NCI-H2227 (cell line): ENCODE data around the gene SYMPK.
"Not testable (repeated sequence)": the region's sequence is repeated elsewhere in the genome, so short reads cannot be mapped to it uniquely, and the experiment has no call there.

Experiments
- DNase-seq: peaks from one replicate; lab custom pipeline; 2025; ENCODE audit not compliant: unreplicated experiment; lab: John Stamatoyannopoulos, UW

The SYMPK gene

GRCh38 chr19:45870798-45871197 lies 7.9 kb upstream of the SYMPK start:
- DNase-seq, result no peak

GRCh38 chr19:45867241-45867640 lies 4.3 kb upstream of the SYMPK start:
- not testable (repeated sequence) for DNase-seq

DNA sequence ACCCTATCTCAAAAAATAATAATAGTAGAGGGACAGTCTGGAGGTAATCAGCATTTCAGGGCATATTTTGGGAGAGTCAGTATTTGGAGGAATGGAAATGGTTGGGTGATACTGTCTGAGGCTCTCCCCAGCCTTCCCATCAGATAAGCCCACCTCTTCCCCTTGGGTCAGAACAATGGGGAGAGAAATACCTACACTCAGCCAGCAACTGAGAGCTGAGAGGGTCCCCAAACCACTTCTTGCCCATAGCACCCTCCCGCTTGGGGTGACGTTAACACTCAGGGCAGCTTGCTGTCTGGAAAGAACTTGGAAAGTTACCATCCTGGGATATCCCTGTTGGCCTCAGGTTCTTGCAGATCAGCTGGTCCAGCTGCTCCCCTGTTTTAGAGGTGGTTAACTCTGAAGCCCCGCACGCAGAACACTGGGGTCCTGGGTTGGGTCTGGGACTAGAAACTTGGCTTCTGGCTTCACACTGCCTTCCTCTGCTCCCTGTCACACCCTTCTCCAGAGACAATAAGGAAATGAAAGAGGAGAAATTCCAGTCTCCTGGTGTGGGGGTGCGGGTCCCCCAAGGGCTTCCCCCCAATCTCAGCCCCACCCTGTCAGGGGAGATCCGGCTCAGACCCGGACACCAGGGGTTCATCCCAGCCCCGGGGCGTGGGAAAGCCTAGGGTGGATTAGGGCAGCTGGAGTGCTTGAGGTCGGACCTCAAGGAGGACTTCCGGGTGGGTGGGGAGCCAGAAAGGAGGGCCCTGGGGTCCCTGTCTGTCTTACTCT lies 3.6 kb upstream of the SYMPK start:
- no peak for DNase-seq

DNA sequence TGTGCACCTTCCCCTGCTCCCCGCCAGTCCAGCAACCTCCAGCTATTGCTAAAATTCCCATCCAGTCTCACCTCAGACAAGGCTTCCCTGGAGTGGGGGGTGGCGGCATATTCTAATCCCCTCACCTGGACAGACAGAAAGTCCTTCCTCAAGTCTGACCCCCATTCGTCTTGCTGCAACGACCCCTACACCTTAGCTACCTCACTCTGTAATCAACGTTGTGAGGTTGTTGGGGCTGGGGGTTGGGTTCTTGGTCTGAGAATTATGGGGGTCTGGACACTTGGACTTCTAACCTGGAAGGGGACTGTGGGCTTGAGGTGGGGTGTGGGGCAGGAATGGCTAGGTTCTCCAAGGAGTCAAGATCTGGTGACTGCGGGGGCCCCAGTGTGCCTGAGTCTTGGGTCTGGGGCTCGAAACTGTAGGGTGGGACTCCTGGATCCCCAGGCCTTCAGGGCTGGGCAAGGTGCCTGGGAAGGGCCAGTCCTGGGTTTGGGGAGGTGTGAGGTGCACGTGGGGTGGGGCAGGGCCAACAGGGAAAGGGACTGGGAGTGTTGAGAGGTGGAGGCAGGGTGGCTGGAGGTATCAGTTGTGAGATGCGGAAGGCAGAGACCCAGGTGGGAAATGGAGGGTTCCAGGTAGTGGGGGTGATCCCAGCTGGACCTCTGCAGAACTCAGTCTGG lies 2.5 kb upstream of the SYMPK start:
- no peak for DNase-seq

DNA sequence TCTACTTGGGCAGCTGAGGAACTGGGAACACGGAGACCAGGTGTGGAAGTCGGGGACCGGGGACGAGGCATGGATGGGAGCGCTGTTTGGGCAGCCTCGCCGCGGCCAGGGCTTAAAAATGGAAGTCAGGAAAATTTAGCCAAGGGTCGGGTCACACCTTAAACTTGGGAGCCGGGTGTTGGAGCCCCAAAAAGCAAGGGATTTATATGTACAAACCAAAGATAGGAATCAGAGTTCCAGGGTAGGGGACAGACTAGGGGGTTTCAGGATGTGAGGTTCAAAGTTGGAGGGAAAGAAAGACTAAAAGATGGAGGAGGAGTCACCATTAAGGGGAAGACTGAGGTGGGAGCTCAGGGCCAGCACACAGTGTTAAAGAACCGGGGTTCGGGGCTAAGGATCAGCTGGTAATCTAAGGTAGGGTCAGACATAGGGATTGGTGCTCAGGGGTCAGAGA lies 1.7 kb upstream of the SYMPK start:
- no peak for DNase-seq

- peak; percentile 49 for DNase-seq
Measured at GRCh38 chr19:45863840-45864628, 1.1 kb upstream of the SYMPK start, which contains the start of gene FOXA3. TSS of gene FOXA3 (plus strand) at chr19:45864326. CDS start at chr19:45864457, 131 bp downstream.

- no peak for DNase-seq
Measured at GRCh38 chr19:45863335-45863839, 440 bp upstream of the SYMPK start.

DNA sequence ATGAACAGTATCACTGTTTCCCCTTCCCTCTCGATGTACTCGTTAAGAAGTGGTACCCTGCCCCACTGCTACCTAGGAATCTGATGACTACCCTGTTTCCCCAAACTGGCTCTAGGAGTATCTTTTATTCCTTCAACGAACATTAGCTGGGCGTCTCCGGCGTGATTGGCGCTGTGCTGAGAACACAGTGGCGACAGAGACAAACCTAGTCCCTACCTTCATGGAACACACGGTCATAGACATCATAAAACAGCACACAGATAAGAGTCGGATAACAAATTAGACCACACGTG lies 730 bp downstream of the SYMPK start:
- no peak for DNase-seq

- no peak for DNase-seq
Measured at GRCh38 chr19:45860359-45861259, 2.3 kb downstream of the SYMPK start.

- DNase-seq, result no peak
Measured at GRCh38 chr19:45854167-45854778, 8.7 kb downstream of the SYMPK start.

GRCh38 chr19:45852983-45853382 lies 10.0 kb downstream of the SYMPK start:
- no peak for DNase-seq

DNA sequence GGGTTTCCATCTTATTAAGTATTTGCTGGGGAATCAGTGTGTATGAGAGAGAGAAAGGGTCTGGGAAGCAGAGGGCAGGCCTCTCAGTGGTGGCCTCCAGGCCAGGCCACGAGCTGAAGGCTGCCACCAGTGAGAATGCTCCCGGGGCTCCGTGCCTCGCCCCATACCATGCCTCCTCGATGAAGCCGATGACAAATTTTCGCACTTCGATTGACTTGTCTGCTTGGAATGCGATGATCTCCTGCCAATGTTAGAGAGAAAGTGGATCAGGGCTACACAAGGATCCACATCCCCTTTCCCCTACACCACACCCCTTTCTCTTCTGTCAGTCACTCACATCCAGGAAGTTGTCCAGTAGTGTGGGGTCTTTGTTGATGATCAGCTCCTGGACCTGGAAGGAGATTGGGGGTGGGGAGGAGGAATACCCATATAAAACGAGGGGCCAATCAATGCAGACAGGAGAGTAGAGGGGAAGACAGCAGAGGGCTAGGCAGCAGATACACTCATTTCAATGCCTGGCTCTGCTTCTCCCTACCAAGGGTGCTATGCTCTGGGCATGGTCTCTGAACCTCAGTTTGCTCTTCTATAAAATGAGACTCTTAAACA lies 10.7 kb downstream of the SYMPK start:
- DNase-seq, result no peak

DNA sequence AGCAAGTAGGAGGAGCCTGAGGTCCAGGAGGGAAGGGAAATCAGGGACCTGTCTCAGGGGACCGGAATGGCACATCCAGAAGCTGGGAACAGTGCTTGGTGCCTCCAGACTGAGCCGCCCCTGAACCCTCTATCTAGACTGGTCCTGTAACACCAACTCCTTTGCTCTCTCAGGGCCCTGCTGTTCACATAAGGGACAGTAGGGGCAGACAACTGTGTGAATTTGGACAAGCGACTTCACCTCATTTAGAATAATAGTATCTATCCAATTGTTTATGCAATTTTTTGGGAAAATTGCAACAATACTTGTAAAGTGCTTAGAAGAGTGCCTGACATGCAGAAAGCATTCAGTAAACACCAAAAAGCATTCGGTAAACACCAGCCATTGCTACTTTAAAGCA lies 14.0 kb downstream of the SYMPK start:
- DNase-seq, result no peak

DNA sequence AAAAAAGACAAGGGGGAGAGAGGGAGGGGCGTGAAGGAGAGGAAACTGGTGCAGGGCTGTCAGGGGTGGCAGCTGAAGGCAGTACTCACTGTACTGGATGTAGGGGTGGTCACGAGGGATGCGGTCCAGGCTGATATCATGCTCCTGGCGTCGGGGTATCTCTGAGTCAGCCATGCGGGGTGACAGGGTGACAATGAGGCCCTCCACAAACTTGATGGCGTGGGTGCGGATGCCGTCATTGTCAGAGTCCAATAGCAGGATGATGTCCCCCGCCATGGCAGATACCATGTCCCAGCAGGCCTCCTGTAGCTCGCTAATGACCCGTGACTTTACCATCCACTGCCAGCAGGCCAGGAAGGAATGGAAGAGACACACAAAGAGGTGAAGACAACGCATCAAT lies 15.3 kb downstream of the SYMPK start:
- no peak for DNase-seq

DNA sequence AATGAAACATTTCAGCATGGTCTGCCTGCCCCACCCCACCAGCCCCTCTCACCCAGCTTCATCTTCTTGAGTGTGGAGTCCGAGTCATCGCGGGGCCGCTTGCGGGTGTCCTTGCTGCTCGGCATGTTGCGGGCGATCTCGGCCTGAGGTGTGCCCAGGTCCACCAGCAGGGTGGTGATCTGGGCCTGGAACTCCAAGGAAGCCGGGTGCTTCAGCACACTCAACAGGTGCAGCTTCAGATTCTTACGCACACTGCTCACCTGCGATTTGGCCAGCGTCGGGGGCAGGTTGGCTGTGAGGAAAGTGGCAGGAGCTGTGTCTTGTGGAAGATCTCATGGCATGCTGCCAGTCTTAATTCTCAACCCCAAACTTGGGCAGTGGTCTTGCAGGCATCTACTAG lies 20.7 kb downstream of the SYMPK start:
- no peak for DNase-seq

GRCh38 chr19:45834970-45835369 lies 28.0 kb downstream of the SYMPK start:
- no peak for DNase-seq

GRCh38 chr19:45828945-45829344 lies 34.0 kb downstream of the SYMPK start:
- no peak for DNase-seq

DNA sequence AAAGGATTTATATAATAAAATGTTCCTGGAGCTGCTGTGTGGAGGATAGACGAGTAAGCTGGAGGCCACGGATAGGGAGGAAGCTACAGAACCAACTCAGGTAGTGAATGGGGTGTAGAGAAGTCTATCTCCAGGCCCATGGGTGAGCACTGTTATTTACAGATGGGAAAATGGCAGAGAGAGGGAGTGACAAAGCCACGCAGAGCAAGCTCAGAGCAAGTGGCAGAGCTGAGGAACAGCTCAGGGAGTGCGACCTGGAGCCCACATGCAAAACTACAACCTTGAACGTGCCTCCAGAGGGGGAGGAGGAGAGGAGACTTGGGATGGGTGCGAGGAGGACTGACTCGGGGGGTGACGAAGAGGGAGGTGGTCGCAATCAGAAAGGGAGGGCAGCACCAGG lies 34.4 kb downstream of the SYMPK start:
- no peak for DNase-seq

DNA sequence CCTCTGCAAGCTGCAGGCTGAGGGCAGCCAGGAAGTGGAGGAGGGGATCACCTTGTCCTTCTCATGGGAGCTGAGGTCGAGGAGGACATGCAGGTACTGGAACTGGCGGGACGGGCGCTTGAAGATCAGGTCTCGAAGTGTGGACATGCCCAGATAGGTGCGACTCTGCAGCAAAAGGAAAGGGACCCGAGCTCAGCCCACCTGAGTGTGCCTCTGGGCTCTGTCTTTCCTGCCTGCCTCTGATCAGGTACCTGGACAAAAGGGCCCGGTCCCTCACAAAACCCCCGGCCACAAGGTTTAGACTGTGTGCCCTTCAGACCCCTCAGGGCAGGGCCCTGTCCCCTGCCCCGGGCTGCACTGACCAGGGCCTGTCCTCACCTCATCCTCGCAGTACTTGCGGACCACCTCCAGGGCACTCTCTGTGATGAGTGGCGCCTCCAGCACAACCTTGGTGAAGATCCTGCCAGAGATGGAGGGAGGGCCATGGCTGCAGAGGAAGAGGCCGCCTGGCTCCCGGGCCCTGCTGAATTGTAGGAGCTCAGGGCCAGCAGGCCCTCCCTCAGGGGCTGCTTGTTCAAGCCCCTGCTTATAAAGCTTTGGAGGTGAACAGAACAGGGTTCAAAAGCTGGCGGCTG lies 35.4 kb downstream of the SYMPK start:
- no peak for DNase-seq
